Hematopoietic multipotent progenitor cell treated with erythropoietin and hydrocortisone succinate and interleukin-3 and kit ligand, for 6 days (in vitro differentiated cells): Measurements from ENCODE around the gene IFI35.
"Not testable (repeated sequence)": the region's sequence is repeated elsewhere in the genome, so short reads cannot be mapped to it uniquely, and the experiment has no call there.

Source experiments
- DNase-seq: peaks from one replicate; pipeline ENCODE4 v3.0.0-alpha.2; 2015

IFI35 gene

DNA sequence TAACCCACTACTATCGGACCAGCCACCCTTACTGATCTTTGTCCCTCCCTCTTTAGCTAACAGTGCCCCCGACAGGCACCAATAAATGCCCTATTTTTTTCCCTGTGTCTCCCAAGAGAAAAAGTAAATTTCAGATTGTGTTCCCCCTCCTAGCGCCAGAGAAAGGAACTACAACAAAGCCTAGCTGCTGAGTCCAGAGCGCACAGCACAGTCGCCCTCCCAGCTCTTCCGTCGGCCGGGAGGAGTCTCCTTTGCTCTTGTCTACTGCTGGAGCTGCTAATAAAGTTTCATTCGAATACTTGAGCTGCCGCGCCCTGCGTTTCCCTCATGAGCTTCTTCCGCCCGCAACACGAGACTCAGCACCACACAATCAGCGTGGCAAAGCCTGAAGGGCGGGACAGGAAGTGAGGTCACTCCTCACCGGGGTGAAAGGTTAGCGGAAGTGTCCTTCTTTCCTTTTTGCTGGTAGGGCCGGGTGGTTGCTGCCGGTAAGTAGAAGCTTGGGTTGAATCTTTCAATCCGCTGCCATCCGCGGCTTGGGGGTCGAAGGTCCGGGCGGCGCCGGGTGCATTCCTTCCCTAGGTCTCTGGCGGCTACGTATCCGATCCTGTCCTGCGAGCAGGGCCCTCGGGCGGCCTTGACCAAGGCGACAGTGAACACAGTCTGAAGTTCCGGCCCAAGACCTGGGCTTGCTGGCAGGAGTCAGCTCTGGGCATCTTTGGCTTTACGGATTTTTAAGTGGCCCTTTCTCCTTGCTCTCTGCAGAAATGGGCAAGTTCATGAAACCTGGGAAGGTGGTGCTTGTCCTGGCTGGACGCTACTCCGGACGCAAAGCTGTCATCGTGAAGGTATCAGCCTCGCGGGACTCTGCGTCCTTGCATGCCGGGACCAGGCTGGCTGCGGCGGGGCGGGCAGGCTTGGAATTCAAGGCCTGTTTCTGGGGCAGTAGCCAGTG lies 8.3 kb upstream of the IFI35 start, which contains the start of gene RPL27:
RPL27 (plus strand) TSS at position 436 of the 955 bp plus-strand sequence; CDS start at position 768, 332 bp downstream.
- DNase-seq = peak; percentile 100

DNA sequence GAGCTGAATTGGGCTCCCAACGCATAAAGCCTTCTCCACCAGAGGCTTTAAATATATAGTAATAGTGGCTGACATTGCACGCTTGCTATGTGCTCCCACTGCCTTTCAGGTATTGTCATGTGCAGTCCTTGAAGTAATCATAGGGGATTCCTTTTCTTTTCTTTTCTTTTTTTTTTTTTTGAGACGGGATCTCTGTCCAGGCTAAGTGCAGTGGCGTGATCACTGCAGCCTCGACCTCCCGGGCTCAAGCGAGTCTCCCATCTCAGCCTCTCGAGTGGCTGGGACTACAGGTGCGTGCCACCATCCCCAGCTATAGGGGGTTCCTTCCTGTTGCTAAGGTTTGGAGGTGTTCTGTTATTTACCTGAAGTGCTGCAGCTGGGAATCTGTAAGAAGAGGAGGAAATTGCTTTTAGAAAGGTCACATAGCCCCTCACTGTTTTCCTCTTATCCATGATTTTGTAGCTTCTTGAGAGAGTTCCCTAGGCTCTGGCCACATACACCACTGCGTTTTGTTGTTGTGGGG lies 7.5 kb upstream of the IFI35 start:
- DNase-seq = no peak

DNA sequence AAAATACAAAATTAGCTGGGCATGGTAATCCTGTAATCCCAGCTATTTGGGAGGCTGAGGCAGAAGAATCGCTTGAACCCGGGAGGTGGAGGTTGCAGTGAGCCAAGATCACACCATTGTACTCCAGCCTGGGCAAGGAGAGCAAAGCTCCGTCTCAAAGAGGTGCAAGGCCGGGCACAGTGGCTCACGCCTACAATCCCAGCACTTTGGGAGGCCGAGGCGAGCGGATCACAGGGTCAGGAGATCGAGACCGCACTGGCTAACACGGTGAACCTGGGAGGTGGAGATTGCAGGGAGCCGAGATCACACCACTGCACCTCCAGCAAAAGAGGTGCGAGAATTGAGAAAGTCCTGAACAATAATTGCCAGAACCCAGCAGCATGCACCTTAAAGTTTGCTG lies 5.7 kb upstream of the IFI35 start:
- DNase-seq = not testable (repeated sequence)

DNA sequence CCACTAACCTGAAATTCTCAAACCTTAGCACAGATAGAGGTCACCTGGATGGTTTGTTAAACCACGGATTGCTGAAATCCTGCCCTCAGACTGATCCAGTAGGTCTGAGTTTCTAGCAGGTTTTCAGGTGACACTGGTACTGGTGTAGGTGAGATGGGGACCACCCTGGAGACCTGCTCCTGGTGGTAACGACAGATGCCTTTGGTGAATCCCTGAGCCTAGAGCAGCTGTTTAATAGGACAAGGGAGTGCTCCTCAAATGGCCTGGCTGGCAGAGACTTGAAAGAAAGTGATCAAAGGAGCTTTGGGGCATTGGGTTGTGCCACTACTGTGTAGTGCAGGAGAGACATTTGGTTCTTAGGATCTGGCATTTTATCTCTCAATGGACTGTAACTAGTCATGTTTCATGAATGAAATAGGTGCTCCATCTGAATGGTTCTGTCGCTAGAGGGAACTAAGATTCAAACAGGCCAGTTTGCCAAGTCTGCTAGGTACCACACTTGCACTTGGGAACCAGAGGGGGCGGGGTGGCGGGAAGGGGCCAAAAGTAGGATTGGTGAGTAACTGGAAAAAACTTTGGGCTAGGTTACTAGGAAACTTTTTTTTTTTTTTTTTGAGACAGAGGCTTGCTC lies 2.9 kb upstream of the IFI35 start:
- DNase-seq = peak; percentile 43

DNA sequence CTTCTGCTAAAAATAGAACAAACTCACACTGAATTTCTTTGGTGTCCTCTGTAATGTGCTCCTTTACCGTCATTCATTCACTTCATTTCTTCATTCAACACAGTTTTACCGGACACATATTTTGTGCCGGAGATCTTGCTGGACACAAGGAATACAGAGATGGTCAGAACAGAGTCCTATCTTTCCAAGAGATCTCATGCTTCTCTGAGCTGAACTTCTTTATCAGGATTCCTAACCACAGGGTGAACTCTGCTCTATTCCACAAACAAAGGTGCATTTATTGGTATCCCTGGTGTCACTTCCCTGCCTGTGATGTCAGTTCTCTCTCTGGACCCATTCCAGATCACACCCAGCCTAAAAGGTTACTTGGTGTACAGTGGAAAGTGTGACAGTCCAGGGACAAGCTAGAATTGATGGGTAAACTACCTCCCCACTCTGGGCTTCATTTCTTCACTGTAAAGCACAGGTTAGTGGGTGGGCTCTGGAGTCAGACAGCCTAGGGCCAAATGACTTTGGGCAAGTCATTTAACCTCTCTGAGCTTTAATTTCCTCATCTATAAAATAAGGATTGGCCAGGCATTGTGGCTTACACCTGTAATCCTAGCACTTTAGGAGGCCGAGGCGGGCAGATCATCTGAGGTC lies 4.2 kb downstream of the IFI35 start:
- no peak for DNase-seq

DNA sequence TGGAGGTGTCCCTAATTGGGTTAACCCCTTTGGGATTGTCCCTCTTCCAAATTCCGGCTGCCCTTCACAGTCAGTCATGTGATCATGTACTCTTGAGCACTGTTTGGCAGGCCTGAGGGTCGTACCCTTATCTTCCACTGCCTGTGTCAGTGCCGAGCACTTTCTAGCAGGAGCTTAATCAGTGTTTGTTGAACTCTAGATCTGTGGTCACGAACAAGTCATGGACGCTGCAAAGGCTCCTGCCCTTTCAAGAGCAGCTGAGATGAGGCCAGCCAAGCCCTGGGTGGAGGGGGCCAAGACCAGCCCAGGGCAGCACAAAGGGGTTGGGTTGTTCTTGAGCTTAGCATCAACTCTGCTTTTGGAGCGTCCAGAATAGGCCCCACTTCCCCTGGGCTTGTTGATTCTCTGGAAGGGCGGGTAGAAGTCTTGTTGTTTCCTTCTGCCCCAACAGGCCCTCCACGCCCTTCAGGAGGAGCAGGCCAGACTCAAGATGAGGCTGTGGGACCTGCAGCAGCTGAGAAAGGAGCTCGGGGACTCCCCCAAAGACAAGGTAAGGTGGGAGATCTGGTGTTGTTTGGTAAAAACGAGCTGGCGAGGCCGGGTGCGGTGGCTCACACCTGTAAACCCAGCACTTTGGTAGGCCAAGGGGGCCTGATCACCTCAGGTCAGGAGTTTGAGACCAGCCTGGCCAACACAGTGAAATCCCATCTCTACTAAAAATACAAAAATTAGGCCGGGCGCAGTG lies 5.3 kb downstream of the IFI35 start:
- DNase-seq = peak; percentile 79

DNA sequence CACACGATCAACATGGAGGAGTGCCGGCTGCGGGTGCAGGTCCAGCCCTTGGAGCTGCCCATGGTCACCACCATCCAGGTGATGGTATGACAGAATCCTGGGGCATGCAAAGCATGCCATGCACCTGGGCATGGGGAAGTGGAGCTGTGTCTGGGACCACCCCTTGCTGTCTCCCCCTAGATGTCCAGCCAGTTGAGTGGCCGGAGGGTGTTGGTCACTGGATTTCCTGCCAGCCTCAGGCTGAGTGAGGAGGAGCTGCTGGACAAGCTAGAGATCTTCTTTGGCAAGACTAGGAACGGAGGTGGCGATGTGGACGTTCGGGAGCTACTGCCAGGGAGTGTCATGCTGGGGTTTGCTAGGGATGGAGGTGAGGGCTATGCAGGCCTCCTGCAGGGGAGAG lies 6.7 kb downstream of the IFI35 start:
- DNase-seq = no peak

DNA sequence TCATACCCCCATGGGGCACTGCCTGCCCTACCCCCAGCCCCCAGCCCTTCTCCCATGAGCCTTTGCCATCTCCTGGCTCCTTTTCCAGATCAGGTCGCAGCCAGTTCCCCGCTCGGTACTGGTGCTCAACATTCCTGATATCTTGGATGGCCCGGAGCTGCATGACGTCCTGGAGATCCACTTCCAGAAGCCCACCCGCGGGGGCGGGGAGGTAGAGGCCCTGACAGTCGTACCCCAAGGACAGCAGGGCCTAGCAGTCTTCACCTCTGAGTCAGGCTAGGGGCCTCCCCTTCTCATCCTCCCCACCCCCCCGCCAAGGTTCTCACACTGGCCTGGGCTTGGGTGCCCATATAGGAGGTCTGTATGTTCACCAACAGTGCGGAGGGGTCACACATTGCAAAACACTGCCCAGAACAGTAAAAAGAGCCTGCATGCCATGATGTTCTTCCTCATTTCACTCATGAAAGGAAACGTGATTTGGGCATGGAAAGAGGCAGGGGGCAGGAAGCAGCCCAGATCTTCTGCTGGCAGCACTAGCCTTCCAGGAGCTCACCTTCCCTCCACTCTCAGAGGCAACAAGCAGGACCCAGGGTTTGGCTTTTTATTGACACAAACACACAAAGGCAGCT lies 7.5 kb downstream of the IFI35 start:
- DNase-seq = no peak

DNA sequence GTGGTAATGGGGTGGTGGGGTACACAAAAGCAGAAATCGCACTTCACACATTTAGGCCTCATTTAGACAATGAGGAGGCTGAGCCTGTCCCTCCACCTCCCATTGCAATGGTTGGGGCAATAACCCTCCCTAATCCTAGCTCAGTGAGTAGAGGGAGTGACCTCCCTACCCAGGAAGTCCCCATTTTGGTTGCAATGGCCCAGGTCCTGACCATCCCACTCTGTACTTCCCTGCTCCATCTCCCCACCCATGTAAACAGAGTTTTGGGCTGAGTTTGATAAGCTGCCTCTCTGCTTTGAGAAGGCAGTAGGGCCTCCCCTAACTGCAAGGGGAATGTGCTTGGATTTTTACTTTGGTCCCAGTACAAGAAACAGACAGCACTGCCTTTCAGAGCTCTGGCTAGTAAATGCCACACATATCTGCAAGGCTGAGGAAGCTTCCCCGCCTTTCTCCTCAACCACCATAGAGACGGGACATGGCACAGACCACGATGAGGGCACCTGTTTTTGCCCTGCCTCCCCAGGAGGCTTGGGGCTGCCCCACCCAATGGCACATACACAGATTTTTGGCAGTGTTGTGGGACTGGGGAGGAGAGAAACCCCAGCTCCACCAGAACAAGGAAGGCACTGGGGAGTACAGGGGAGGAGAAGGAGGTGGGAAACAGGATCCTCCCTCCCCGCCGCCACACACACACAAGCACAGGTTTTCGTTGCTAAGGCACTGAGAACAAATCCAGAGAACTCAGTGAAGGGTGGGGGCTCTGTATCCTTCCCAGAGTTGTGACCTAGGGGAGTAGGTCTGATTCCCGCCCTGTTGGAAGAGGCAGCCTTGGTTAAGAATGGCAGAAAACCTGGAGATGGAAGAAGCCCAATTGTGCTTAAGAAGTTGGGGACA lies 8.3 kb downstream of the IFI35 start:
- no peak for DNase-seq

DNA sequence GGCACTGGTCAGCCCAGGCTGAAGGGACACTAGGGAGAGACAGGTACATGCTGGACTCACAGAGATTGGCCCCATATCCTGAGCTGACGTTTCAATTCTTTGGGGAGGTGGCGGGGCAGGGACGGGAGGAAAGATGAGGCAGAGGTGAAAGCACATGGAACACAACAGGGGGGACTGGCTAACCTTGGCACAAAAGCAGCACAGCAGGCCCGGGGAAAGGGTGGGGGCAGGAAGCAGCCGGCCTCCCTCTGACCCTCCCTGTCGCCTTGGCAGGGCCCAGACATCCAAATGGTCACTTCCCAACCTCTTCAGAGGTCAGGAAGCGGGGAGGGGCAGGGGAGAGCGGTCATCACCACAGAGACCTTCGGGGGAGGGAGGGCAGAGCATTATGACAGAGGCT lies 9.0 kb downstream of the IFI35 start:
- no peak for DNase-seq

DNA sequence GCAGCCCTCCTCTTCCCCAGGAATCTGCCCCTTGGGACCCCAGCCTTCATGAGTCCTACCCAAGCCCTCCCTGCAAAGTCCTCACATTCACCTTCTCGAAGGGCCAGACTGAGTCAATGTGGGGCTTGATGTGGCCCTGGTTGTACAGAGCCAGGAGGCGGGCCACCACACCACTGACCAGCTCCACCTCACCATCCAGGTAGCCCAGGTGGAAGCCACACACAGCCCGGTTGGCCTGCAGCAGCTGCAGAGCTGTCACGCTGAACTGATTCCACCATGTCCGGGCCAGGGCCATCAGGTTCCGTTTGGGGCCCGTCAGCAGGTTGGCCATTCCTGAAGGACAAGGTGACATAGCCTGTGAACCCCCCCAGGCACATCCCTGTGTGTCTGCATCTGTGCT lies 9.6 kb downstream of the IFI35 start:
- no peak for DNase-seq

DNA sequence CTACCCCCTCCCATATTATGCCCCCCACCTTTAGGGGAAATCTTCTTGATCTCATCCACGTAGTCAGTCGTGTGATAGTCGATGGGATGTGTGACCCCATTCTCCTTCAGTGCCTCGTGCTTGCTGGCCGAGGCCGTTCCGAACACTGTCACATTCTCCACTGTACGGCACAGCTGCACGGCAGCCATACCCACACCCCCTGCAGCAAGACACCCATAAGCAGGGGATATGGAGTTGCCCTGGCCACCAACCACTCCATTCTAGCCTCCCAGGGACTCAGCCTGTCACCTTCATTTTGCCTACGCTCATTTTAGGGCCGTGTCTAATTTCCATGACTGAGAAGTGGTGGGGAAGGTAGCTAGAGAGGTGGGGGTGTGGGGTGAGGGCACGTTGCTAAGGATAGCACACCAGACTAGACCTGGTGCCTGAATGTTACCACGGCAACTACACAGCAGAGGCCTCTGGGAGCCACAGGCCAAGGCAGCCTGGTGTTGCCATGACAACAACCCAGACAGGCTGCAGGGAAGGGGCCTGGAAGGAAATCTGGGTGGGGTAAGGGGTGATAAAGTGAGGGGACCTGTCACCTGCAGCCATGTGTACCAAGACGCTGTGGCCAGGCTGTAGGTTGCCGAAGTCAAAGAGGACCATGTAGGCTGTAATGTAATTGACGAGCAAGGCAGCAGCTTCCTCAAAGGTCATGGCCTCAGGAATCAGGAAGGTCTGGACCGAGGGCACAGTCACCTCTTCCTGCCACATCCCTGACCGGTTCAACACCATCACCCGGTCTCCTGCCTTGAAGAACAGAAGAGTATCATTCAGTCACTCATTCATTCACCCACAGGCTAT lies 11.6 kb downstream of the IFI35 start:
- peak; percentile 50 for DNase-seq

DNA sequence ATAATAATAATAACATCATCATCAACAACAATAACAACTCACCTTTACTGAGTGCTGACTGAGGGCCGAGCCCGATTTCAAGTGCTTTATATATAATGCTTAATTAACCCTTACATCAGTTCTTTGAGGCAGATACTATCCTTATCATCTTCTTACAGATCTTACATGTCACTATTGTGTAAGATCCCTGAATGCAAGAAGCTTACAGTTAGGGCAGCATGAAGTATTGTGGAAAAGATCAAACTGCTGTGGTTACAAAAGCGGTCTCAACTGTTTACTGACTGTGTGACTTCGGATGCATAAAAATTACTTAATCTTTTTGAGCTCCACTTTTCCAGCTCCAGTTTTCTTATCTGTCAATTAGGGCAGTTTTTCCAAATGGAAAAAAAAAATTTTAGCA lies 12.3 kb downstream of the IFI35 start:
- DNase-seq = peak; percentile 82

DNA sequence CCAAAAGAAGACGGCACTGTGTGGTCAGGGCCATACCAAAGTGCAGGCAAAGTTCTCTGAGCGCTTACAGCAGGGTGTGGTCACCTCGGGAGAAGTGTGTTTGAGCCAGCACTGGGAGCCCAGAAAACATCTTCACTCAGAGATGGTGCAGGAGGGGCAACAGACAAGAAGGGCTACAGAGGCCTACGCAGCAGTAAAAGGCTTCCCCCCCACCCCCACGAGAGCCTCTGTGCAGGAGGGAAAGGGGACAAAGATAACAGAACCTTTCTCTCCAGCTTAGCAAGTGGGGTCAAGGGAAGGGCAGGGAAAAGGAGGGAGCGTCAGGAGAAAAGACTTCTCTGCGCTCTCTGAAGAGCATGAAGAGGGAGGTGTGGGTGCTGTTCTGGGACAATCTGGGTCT lies 12.8 kb downstream of the IFI35 start:
- peak; percentile 75 for DNase-seq

DNA sequence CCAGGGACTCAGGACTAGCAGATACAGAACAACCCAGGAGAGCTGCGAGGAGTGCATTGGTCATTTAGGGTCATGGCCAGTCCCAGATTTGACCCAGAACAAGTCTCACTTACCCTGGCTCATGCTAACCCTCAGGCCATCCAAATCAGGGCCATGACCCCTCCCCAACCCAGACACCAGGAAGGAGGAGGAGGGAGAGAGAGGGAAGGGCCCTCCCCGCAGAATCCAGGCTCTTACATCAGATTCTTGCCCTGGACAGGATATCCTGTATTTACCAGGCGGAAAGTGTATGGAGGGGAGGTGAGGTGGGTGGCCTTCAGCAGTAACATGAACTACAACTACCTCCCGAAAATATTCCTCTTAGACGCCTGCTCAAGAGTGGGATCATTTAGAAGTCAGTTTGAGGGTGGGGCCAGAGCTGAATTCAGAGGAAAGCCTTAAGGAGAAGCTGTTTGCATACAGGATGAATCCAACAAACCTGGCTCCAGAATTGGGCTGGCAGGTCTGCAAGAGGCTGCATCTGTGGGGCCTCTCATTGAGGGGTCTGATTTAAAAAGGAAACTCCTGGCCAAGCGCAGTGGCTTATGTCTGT lies 13.5 kb downstream of the IFI35 start:
- DNase-seq = no peak

DNA sequence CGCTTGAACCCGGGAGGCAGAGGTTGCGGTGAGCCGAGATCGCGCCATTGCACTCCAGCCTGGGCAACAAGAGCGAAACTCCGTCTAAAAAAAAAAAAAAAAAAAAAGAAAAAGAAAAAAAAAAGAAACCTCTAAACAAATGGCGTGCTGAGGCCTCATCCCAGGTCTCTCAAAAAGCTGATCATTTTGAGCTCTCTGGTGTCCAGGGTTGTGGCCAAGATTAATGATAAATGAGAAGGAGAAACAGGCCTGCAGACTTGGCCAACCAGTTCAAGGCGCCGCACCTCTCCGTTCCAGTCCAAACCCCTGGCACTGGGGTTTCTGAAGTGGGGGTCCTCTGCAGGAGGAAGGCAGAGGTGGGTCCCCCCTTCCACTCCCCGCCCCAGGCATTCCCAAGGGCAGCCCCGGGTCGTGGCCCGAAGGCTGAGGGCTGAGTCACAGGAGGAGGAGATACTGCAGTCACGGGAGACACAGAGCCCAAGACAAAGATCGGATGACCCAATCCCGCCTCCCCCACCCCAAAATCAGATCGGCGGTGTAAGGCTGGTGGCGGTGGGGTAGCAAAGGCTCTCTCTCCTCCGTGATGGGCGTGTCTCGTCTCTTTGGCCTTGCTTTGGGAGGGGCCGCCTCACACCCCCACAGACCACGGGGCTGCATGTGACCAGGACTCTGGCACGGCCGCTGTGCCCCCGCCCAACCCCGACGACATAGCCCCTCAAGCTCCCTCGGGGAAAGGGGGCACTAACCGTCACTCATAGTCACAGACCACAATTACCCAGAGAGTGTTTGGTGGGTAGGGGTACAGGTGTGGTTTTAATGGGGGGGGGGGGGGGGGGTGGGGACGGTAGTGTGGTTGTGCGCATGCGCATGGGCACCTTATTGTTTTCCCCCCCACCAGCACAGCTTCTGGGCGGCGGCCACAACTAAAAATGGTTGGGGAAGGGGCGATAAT lies 14.5 kb downstream of the IFI35 start:
- peak; percentile 90 for DNase-seq

DNA sequence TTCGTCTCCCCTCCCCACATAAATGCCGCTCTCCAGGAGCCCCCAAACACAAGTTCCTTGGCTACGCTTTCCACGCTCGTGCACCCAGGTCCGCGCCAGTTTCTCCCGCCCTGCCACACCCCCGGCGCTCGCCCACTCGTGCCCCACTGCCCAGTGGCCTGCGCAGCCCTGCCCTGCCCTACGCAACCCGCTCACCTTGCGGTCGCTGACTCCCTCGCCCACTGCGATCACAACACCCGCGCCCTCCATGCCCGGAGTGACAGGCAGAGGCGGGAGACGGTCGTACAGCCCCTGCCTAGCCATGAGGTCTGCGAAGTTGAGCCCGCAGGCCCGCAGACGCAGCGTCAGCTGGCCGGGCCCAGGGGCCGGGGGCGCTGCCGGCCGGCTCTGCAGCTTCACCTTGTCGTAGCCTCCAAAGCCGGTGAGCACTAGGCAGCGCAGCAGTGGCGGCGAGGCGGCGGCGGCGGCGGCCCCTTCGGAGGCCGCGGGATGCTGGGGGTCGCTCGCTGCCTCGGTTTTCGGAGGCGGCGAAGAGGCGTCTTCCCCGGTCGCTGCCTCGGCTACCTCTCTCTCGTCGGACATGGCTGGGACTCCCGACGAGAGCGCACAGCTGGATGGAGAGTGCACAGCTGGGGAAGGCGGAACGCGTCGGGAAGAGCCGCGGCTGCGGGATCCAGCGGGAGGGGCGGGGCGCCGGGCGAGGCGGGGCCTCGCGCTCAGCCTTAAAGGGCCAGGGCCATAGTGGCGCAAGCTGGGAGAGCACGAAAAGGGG lies 15.3 kb downstream of the IFI35 start, which contains the start of gene VAT1:
VAT1 (minus strand) TSS at position 645 of the 772 bp plus-strand sequence; CDS start at position 582, 63 bp downstream.
- peak; percentile 86 for DNase-seq
